ENCODE results near the gene RCBTB2. TPM values are rescaled to one million over a fixed set of nuclear protein-coding genes. Genes with fewer than 3 reads are reported as not detected.

The RCBTB2 gene
- total RNA-seq, 1 donor from 2014 or later: 4.3 TPM

DNA sequence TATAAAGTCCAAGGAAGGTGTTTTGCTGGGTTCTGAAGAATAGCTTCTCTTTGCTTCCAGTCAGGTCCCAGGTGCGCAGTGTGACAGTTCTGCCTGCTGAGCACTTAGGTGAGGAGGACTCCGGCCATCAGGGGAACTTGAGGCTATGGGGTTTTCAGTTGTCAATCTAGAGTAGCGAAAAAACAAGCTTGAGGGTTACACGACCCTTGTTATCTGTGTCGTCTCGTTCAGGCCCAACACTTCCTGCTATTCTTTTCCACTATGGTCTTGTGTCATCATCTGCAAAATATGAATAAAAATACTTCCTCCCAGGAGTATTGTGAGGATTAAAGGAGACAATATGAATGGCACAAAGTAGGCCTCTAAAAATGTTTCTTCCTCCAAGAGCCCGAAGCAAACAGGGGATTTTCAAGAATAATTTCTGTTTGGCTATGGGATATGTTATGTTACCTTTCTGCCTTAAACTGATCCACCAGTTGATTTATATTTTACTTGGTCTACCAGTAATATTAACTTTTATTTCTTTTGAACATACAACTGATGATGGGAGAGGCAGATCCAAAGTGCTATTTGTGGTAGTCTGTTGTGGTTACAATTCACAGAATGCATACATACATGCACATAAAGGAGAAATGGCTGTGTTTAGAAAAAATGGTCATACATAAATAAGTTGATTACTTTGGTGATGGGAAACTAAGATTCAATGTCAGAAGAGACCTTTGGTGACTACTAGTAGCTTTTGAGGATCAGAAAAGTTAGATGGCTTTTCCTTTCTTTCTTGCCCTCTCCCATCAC lies 40.5 kb upstream of the RCBTB2 start:
- Histone ChIP-seq H3K36me3 (ENCODE audit: insufficient read depth, low read length) (no peaks in the 10 kb centered on the region), H3K4me1 (ENCODE audit: insufficient read depth, low read length) (peaks cover 7% of the 10 kb centered on the region), H3K79me2 (ENCODE audit: insufficient read depth, low read length) (no peaks in the 10 kb centered on the region), H3K27me3 (ENCODE audit: insufficient read depth, low read length) (no peaks in the 10 kb centered on the region), H3K4me3 (ENCODE audit: insufficient read depth, low read depth, low read length) (no peak overlapping the region), H2AFZ (ENCODE audit: low read depth, low read length) (no peak overlapping the region), H3K9me3 (ENCODE audit: insufficient read depth, low read depth, low read length) (no peaks in the 10 kb centered on the region), H3K27ac (ENCODE audit: low read depth, low read length) (no peak overlapping the region), H4K20me1 (ENCODE audit: insufficient read depth, low read length) (no peaks in the 10 kb centered on the region), H3K9ac (ENCODE audit: low read length) (no peak overlapping the region), H3K4me2 (ENCODE audit: low read length) (no peak overlapping the region)
- peaks cover 4% of the 10 kb centered on the region for H3K4me1 Mint-ChIP-seq (ENCODE audit: low read depth, unreplicated experiment)
- TF ChIP-seq EZH2 (IDR thresholded peaks at IDR 0.05; ENCODE audit: insufficient read depth, low read length): no peak
- TF ChIP-seq CTCF (IDR thresholded peaks at IDR 0.05; ENCODE audit: insufficient read depth, low read depth, low read length): no peak
- no peaks in the 10 kb centered on the region for H3K9me3 Mint-ChIP-seq (ENCODE audit: unreplicated experiment)
- FAIRE-seq (no peak), DNase-seq (ENCODE audit: low read depth) (no peak)
- H3K36me3 Mint-ChIP-seq (ENCODE audit: low read depth, unreplicated experiment): no peaks in the 10 kb centered on the region
- H3K27me3 Mint-ChIP-seq (ENCODE audit: low read depth, unreplicated experiment): peaks cover 2% of the 10 kb centered on the region
- H3K27ac Mint-ChIP-seq (ENCODE audit: unreplicated experiment): no peak overlapping the region
- no peak overlapping the region for H3K4me3 Mint-ChIP-seq (ENCODE audit: unreplicated experiment)

DNA sequence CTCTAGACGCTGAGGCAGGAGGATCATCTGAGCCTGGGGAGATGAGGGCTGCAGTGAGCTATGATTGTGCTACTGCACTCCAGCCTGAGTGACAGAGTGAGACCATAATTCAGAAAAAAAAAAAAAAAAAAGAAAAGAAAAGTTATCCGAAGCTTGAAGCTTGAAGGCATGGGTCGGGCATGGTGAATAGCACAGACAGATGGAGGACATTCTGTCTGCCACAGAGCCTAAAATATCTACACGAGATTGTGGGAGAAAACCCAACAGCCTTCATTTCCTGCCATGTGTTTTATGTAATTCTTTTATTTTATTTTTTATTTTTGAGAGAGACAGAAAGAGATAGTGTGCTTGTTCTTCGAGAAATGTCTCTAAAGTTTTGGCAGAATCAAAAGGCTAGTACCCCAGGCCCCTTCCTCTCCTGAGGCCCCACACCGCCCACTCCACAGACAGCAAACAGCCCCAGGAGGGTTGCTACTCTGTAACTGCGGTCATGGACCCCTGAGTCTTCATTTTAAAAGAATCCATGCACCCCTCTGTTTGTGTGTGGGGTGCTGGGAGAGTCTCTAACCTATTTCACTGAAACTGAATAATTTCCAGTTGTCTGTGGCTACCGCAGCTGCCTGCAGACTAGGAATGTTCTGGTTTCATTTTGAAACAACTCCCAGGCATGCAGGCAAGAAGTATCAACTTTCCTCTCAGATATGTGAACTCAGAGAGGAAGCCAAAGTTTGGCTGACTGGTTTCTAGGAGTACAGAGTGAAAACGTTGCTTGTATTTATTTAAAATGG lies 38.4 kb upstream of the RCBTB2 start:
- peak overlapping the region; percentile 65 for H3K9ac ChIP-seq (ENCODE audit: low read length)
- peak overlapping the region; percentile 32 for H3K4me3 ChIP-seq (ENCODE audit: insufficient read depth, low read depth, low read length)
- H4K20me1 ChIP-seq (ENCODE audit: insufficient read depth, low read length): no peaks in the 10 kb centered on the region
- Mint-ChIP-seq H3K9me3 (ENCODE audit: unreplicated experiment) (no peaks in the 10 kb centered on the region), H3K27me3 (ENCODE audit: low read depth, unreplicated experiment) (peaks cover 2% of the 10 kb centered on the region), H3K4me1 (ENCODE audit: low read depth, unreplicated experiment) (peaks cover 4% of the 10 kb centered on the region), H3K27ac (ENCODE audit: unreplicated experiment) (peak overlapping the region; percentile 77), H3K36me3 (ENCODE audit: low read depth, unreplicated experiment) (no peaks in the 10 kb centered on the region), H3K4me3 (ENCODE audit: unreplicated experiment) (no peak overlapping the region)
- TF ChIP-seq EZH2 (IDR thresholded peaks at IDR 0.05; ENCODE audit: insufficient read depth, low read length) (no peak), CTCF (IDR thresholded peaks at IDR 0.05; ENCODE audit: insufficient read depth, low read depth, low read length) (no peak)
- DNase-seq (ENCODE audit: low read depth) (peak; percentile 74), FAIRE-seq (peak; percentile 50)
- H3K27ac ChIP-seq (ENCODE audit: low read depth, low read length): no peak overlapping the region
- H3K4me2 ChIP-seq (ENCODE audit: low read length): peak overlapping the region; percentile 82
- peaks cover 7% of the 10 kb centered on the region for H3K4me1 ChIP-seq (ENCODE audit: insufficient read depth, low read length)
- H3K79me2 ChIP-seq (ENCODE audit: insufficient read depth, low read length): no peaks in the 10 kb centered on the region
- H3K9me3 ChIP-seq (ENCODE audit: insufficient read depth, low read depth, low read length): no peaks in the 10 kb centered on the region
- peak overlapping the region; percentile 73 for H2AFZ ChIP-seq (ENCODE audit: low read depth, low read length)
- H3K36me3 ChIP-seq (ENCODE audit: insufficient read depth, low read length): no peaks in the 10 kb centered on the region
- H3K27me3 ChIP-seq (ENCODE audit: insufficient read depth, low read length): no peaks in the 10 kb centered on the region
